Endothelial cell of umbilical vein (primary cell): Measurements from ENCODE around the gene FLACC1.

ENCODE experiments used
- CTCF ChIP-seq, 2 donors: IDR thresholded peaks; 1 replicate in 1 of 2; 2 replicates in 1 of 2; pipeline ENCODE4 v1.5.1; 2011; ENCODE audit warnings: low read length in 2 of 2, mild to moderate bottlenecking in 2 of 2, moderate library complexity in 2 of 2, control low read depth in 1 of 2, inconsistent platforms in 1 of 2, low read depth in 1 of 2; ENCODE audit not compliant: insufficient read depth in 1 of 2; ENCODE audit errors: extremely low read depth in 1 of 2
- EZH2 ChIP-seq: IDR thresholded peaks from 2 replicates; pipeline ENCODE4 v1.6.1; 2012; ENCODE audit warnings: borderline replicate concordance, low read depth, mild to moderate bottlenecking, moderate library complexity, low read length, inconsistent platforms; ENCODE audit not compliant: severe bottlenecking
- FOS ChIP-seq: IDR thresholded peaks from 2 replicates; pipeline ENCODE4 v1.6.1; 2011; ENCODE audit warnings: mild to moderate bottlenecking, low read length, moderate library complexity, borderline replicate concordance; ENCODE audit not compliant: insufficient read depth
- JUN ChIP-seq: IDR thresholded peaks from 2 replicates; pipeline ENCODE4 v1.6.1; 2011; ENCODE audit warnings: borderline replicate concordance, low read depth; ENCODE audit not compliant: insufficient read length, insufficient read depth
- MYC ChIP-seq: IDR thresholded peaks from one replicate; pipeline ENCODE4 v1.6.1; 2011; ENCODE audit warnings: mild to moderate bottlenecking, low read depth, low read length
- POLR2A ChIP-seq: IDR thresholded peaks from 2 replicates; pipeline ENCODE4 v1.6.1; 2012; ENCODE audit warnings: low read depth, mild to moderate bottlenecking, control low read depth, low read length
- POLR2AphosphoS5 ChIP-seq: IDR thresholded peaks from 2 replicates; pipeline ENCODE4 v1.6.1; 2012; ENCODE audit warnings: low read depth, mild to moderate bottlenecking, control low read depth, low read length, moderate library complexity; ENCODE audit not compliant: insufficient read depth

DNA sequence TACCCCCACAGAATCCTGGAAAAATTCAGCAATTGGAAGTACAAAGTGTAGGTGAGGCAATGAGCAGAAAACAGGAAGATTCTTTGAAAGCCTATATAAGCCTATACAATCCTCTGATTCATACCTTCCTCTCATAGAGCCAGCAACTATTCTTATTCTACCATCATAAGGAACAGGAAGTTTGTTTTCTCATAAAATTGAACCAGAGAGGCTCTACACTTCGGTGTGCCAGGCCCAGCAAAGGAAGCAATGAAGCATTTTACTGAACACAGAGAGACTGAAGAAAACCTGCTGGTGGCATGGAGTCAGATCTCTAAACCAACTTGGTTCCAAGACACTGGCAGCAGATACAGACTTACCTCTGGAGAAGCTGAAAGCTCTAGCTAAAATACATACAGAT lies 78.1 kb downstream of the FLACC1 start:
- TF ChIP-seq CTCF (IDR thresholded peaks at IDR 0.05; ENCODE audit: extremely low read depth in 1 of 2, insufficient read depth in 1 of 2, low read depth in 1 of 2, low read length in 2 of 2) (no peak), POLR2AphosphoS5 (no peak), POLR2A (no peak), EZH2 (no peak), FOS (no peak), JUN (no peak), MYC (no peak)
